Body of pancreas (tissue), 4 donors: ENCODE measurements around the gene SLC35D2. TPM values are rescaled to one million over a fixed set of nuclear protein-coding genes. Genes with fewer than 3 reads are reported as not detected.

ENCODE experiments used
- ATAC-seq: fragments of 150-250 bp; one replicate; pipeline ENCODE4 v1.9.1; 2016
- DNase-seq, 4 donors: peaks; one replicate each; pipeline ENCODE4 v3.0.0-alpha.2; 2019
- H3K27ac ChIP-seq, 4 donors: fragments of 200-600 bp; sonication (generic); 1 replicate in 3 of 4; 2 replicates in 1 of 4; pipeline versions ENCODE4 v1.5.1 to v1.6.1; 2016 to 2019; ENCODE audit warnings: mild to moderate bottlenecking in 1 of 4, mixed read lengths in 1 of 4, moderate library complexity in 1 of 4
- H3K27me3 ChIP-seq, 2 donors: fragments of 200-600 bp; sonication (generic); one replicate each; pipeline ENCODE4 v1.6.0; 2016; ENCODE audit warnings: mild to moderate bottlenecking in 1 of 2
- H3K36me3 ChIP-seq, 2 donors: fragments of 200-600 bp; sonication (generic); replicated peaks in 1 of 2; 2 replicates each; pipeline ENCODE4 v1.5.1; 2016; ENCODE audit warnings: low read depth in 2 of 2; ENCODE audit not compliant: insufficient read depth in 1 of 2
- H3K4me1 ChIP-seq: fragments of 200-600 bp; sonication (generic); one replicate; pipeline ENCODE4 v1.6.0; 2016
- H3K4me3 ChIP-seq, 2 donors: fragments of 200-600 bp; sonication (generic); 1 replicate in 1 of 2; 2 replicates in 1 of 2; pipeline ENCODE4 v1.5.1; 2016 to 2019
- H3K9me3 ChIP-seq, 3 donors: fragments of 200-600 bp; sonication (generic); 1 replicate in 2 of 3; 2 replicates in 1 of 3; pipeline ENCODE4 v1.5.1; 2016
- CTCF ChIP-seq, 7 experiments: fragments of 450-650 bp in 4 of 7; fragments of 200-600 bp in 3 of 7; sonication (generic) in 3 of 7; IDR thresholded peaks; one replicate each; pipeline ENCODE4 v1.5.1; 2016 to 2019; ENCODE audit warnings: antibody characterized with exemption in 7 of 7
- POLR2A ChIP-seq, 3 donors: fragments of 450-650 bp; IDR thresholded peaks; one replicate each; pipeline ENCODE4 v1.6.1; 2016; ENCODE audit warnings: antibody characterized with exemption in 3 of 3, mild to moderate bottlenecking in 2 of 3
- WGBS, 2 donors: methylation state at CpG; one replicate each; pipeline ENCODE4 v1.1.5; 2017; 5-methylcytosine and 5-hydroxymethylcytosine counted together
- intact Hi-C: fragments of 100-400 bp; cut with DNase I; formaldehyde crosslinking; loops from one replicate; pipeline ENCODE4 v1.15.1; 2023
- total RNA-seq, 2 donors: library from RNA; depleted of rRNA; stranded (reverse); fragments of >200 nt; gene quantifications; one replicate each; pipeline ENCODE4 v1.1.0, GENCODE V29; 2016

The SLC35D2 gene
- total RNA-seq, 2 donors from 2014 or later = 21.5 to 25.1 TPM

- H3K4me3 ChIP-seq = no peak overlapping the region
- H3K9me3 ChIP-seq = no peaks in the 10 kb centered on the region
- ATAC-seq = no peak
- intact Hi-C loops = no loop called here
- 95 to 100% methylated on average over 5 of the region's 5 CpGs for WGBS, 2 donors
- no peak for TF ChIP-seq CTCF (IDR thresholded peaks at IDR 0.05)
- TF ChIP-seq POLR2A (IDR thresholded peaks at IDR 0.05) = no peak
- peaks cover 8% of the 10 kb centered on the region for H3K4me1 ChIP-seq
- no peaks in the 10 kb centered on the region for H3K27me3 ChIP-seq
- DNase-seq = no peak
- peaks cover 0 to 3% of the 10 kb centered on the region in 2 donors for H3K36me3 ChIP-seq
- no peak overlapping the region for H3K27ac ChIP-seq
Observed at GRCh38 chr9:96348261-96348660, 35.2 kb downstream of the SLC35D2 start.

- Histone ChIP-seq H3K9me3 (no peaks in the 10 kb centered on the region), H3K27me3 (no peaks in the 10 kb centered on the region), H3K27ac (no peak overlapping the region), H3K36me3 (no peaks in the 10 kb centered on the region), H3K4me3 (no peak overlapping the region), H3K4me1 (peaks cover 8% of the 10 kb centered on the region)
- no peak for ATAC-seq
- WGBS, 2 donors = 85 to 93% methylated on average over 9 of the region's 9 CpGs
- no peak for DNase-seq
- TF ChIP-seq CTCF (IDR thresholded peaks at IDR 0.05) = no peak
- TF ChIP-seq POLR2A (IDR thresholded peaks at IDR 0.05) = no peak
- intact Hi-C loops = no loop called here
Observed at GRCh38 chr9:96345551-96345950, 38.0 kb downstream of the SLC35D2 start.

- ATAC-seq = peak; percentile 51
- 50 to 56% methylated on average over 5 to 6 of the region's 6 CpGs for WGBS, 2 donors
- Histone ChIP-seq H3K27ac (peak overlapping the region in 1 of 4 donors; percentile 47), H3K36me3 (no peaks in the 10 kb centered on the region), H3K9me3 (no peaks in the 10 kb centered on the region), H3K27me3 (no peaks in the 10 kb centered on the region), H3K4me1 (peaks cover 15% of the 10 kb centered on the region), H3K4me3 (no peak overlapping the region)
- TF ChIP-seq POLR2A (IDR thresholded peaks at IDR 0.05) (no peak), CTCF (IDR thresholded peaks at IDR 0.05) (no peak)
- DNase-seq = peak in 3 of 4 donors; percentile 12 to 46 (median 28)
- intact Hi-C loops = no loop called here
Observed at GRCh38 chr9:96344458-96345180, 38.9 kb downstream of the SLC35D2 start.

- no peak for ATAC-seq
- intact Hi-C loops = no loop called here
- TF ChIP-seq POLR2A (IDR thresholded peaks at IDR 0.05) (no peak), CTCF (IDR thresholded peaks at IDR 0.05) (no peak)
- DNase-seq = no peak
- no peaks in the 10 kb centered on the region for H3K36me3 ChIP-seq
- peak overlapping the region in 1 of 4 donors; percentile 37 for H3K27ac ChIP-seq
- WGBS, 2 donors = 80 to 85% methylated on average over 5 of the region's 5 CpGs
- H3K4me3 ChIP-seq = no peak overlapping the region
- no peaks in the 10 kb centered on the region for H3K27me3 ChIP-seq
- H3K4me1 ChIP-seq = peaks cover 19% of the 10 kb centered on the region
- H3K9me3 ChIP-seq = no peaks in the 10 kb centered on the region
Observed at GRCh38 chr9:96343515-96344360, 39.8 kb downstream of the SLC35D2 start.
